ENCODE data around the gene EGFR.

Gene EGFR

DNA sequence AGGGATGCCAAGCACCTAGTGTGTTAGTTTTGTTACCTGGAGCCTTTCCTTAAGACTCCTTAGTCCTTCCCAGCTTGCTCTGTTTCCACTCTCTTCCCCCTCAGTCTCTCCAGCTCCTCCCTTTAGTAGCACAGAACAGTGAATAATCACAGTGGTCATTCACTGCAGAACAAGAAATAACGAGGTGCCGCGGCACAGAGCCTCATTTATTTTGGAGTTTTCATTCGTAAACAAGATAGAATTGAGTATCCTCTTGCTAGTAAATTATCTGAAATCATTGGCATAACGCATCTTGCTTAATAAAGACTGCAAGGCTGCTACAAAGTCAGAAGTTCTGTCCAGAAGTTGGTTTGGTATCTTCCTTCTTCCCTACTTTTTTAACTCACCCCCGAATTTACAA is 217.0 kb downstream of the EGFR start:
- no peak overlapping the region for H3K4me3 ChIP-seq (replicated peaks; ENCODE audit: low read depth, low read length)
- TF ChIP-seq, protein P1, sequence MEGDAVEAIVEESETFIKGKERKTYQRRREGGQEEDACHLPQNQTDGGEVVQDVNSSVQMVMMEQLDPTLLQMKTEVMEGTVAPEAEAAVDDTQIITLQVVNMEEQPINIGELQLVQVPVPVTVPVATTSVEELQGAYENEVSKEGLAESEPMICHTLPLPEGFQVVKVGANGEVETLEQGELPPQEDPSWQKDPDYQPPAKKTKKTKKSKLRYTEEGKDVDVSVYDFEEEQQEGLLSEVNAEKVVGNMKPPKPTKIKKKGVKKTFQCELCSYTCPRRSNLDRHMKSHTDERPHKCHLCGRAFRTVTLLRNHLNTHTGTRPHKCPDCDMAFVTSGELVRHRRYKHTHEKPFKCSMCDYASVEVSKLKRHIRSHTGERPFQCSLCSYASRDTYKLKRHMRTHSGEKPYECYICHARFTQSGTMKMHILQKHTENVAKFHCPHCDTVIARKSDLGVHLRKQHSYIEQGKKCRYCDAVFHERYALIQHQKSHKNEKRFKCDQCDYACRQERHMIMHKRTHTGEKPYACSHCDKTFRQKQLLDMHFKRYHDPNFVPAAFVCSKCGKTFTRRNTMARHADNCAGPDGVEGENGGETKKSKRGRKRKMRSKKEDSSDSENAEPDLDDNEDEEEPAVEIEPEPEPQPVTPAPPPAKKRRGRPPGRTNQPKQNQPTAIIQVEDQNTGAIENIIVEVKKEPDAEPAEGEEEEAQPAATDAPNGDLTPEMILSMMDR (IDR thresholded peaks at IDR 0.05; ENCODE audit: low read depth, low read length, missing control alignments), result no peak
- no peak for DNase-seq (ENCODE audit: extremely low read depth, low read depth)

DNA sequence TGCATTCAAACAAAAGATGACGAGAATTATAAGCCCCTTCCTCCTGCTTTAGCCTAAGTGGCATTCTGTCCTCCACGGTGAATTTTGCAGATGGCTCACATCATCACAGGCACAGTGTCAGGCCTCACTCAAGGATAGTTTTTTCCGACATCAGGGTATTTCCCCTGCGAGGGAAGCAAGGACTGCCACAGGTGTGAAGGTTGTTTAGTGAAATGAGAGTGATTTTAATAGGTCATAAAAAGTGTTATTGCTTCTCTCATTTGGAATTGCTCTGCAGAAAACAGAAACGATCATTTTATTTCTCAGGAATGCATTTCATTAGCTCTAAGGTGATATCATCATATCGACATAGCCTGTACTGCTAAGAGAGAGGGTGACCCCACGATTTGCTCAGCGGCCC is 217.7 kb downstream of the EGFR start:
- no peak for DNase-seq (ENCODE audit: extremely low read depth, low read depth)
- TF ChIP-seq, protein P1 (IDR thresholded peaks at IDR 0.05; ENCODE audit: low read depth, low read length, missing control alignments), result no peak
- no peak overlapping the region for H3K4me3 ChIP-seq (replicated peaks; ENCODE audit: low read depth, low read length)

DNA sequence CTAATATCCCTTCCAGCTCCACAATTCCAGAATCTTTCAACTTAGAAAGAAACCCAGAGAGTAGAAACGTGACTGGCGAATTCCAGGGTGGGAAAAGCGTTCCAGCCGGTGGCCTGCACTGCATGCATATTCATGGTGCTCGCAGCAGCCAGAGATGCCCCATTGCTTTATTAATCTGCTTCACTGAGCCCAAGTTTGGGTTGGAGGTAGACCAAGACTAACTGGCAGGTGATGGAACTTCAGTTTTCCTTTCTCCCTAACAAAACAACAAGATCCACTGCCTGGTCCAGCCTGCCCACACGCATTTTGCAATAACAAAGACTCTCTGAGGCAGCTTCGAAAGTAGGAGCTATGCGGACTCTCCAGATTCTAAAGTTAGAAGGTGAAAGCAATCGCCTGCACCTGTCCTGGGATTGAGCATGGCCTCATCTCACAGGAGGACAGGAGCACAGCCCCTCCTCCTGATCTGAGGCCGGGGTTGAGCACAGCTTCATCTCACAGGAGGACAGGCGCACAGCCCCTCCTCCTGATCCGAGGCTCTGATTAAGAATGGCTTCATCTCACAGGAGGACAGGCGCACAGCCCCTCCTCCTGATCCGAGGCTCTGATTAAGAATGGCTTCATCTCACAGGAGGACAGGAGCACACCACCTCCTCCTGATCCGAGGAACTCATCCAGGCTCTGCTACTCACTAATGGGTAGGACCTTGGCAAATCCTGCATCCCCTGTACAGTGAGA is 218.5 kb downstream of the EGFR start:
- DNase-seq (ENCODE audit: extremely low read depth, low read depth), result no peak
- TF ChIP-seq, protein P1 (IDR thresholded peaks at IDR 0.05; ENCODE audit: low read depth, low read length, missing control alignments), result no peak
- no peak overlapping the region for H3K4me3 ChIP-seq (replicated peaks; ENCODE audit: low read depth, low read length)

DNA sequence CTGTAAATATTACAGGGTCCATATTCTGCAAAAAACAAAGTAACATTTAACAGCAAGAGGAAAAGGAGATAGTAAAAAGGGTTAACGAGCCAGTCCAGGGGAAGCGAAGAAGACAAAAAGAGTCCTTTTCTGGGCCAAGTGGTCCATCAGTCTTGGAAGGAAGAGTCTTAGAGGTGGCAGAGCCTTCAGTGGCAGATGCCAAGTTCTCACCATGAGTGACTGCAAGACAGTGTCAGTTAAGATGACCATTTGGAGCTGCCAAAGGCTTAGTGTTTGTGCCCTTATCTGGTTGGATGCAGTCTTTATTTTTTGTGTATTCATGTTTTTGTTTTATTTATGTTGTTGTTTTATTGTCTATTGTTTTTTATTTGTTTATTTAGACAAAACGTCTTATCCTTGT is 220.6 kb downstream of the EGFR start:
- DNase-seq (ENCODE audit: extremely low read depth, low read depth), result no peak
- TF ChIP-seq, protein P1 (IDR thresholded peaks at IDR 0.05; ENCODE audit: low read depth, low read length, missing control alignments), result no peak
- H3K4me3 ChIP-seq (replicated peaks; ENCODE audit: low read depth, low read length), result no peak overlapping the region

DNA sequence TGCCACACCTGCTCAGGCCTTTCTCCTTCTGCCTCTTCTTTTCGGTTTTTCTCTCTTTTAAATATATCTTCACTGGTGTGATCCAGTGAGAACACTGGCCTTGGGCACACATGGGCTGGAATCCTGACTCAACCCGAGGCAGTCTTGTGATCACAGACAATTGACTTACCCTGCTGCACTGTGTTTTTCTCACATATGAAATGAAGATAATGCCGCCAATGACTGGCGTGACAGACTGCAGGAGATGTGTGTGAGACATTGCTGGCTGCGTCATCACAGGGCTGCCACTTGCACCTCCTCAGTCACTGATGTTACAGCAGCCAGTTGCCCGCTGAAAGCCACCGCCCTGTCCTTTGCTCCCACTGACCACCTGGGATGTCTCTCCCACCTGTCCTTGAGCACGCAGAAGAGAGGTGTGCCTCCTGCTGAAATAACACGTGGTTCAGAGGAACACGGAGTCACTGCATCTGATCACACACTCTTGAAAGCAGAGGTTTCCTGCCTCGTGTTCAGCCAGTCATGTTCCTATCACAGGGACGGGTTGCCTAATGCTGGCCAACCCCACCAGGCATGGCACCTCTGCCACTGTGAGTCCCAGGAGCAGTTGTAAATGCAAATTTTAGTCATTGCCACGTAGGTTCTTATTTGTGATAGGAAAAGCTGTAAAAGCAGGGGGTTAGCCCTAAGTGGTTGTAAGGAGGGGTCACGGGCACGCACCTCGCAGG is 221.8 kb downstream of the EGFR start:
- no peak for DNase-seq (ENCODE audit: extremely low read depth, low read depth)
- TF ChIP-seq, protein P1 (IDR thresholded peaks at IDR 0.05; ENCODE audit: low read depth, low read length, missing control alignments), result no peak

DNA sequence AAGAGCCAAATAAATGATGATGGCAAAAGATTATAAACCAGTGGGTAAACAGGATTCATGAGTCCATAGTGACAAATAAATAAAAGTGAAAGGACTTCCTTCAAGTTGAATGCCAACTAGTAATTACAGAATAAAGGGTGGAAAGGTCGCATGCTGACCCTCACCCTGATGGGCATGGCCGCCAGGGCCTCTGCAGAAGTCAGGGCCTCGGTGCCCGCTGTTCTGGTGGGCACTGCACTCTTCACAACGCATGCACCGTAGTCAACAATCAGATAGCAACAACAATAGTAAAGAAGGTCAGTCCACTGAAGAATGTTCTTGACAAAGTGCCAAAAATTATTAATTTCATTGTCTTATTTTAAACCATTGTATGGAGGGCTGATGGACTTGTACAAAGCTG is 223.1 kb downstream of the EGFR start:
- TF ChIP-seq, protein P1 (IDR thresholded peaks at IDR 0.05; ENCODE audit: low read depth, low read length, missing control alignments), result no peak
- H3K4me3 ChIP-seq (replicated peaks; ENCODE audit: low read depth, low read length), result no peak overlapping the region
- no peak for DNase-seq (ENCODE audit: extremely low read depth, low read depth)

More for the DNA sequence above, 221.8 kb downstream of the EGFR start:
- H3K4me3 ChIP-seq (replicated peaks; ENCODE audit: low read depth, low read length), result no peak overlapping the region
